Muscle of arm (tissue), 14 donors: ENCODE results near the gene DLX5. TPM values are rescaled to one million over a fixed set of nuclear protein-coding genes. Genes with fewer than 3 reads are reported as not detected.
"Not testable (repeated sequence)": the region's sequence is repeated elsewhere in the genome, so short reads cannot be mapped to it uniquely, and the experiment has no call there.

Experiments
- DNase-seq: peaks from one replicate; pipeline ENCODE4 v3.0.0-alpha.2; 2013
- long read RNA-seq, 11 donors: transcript quantifications; one replicate each; lab custom pipeline, GENCODE V29; 2026
- polyA plus RNA-seq, 12 donors: library from polyadenylated mRNA; unstranded; fragments of 120-200 nt; gene quantifications; one replicate each; pipeline ENCODE4 v1.2.1, GENCODE V29; 2013; ENCODE audit not compliant: insufficient read length in 12 of 12

Gene DLX5
- 10 to 100 TPM in 1 of 12 donors, 1 to 10 TPM in 2, under 1 TPM in 5, not detected in 4; 0.18 to 17.3 (median 0.33) TPM for polyA plus RNA-seq
- long read RNA-seq, donor 1, partial matches to known transcripts: 0 of 2 reads
- long read RNA-seq, donor 1, other reads (novel, unspliced or antisense): 0 of 2 reads
- long read RNA-seq, donor 2: 0 reads
- long read RNA-seq, donor 3: 0 reads
- long read RNA-seq, donor 4: 0 reads
- long read RNA-seq, donor 5: 0 reads
- long read RNA-seq, donor 6: 0 reads
- long read RNA-seq, donor 7, partial matches to known transcripts: 0 of 2 reads
- long read RNA-seq, donor 7, other reads (novel, unspliced or antisense): 0 of 2 reads
- long read RNA-seq, donor 8: 0 reads
- long read RNA-seq, donor 9: 0 reads
- long read RNA-seq, donor 10: 0 reads
- long read RNA-seq, donor 11: 0 reads

DNA sequence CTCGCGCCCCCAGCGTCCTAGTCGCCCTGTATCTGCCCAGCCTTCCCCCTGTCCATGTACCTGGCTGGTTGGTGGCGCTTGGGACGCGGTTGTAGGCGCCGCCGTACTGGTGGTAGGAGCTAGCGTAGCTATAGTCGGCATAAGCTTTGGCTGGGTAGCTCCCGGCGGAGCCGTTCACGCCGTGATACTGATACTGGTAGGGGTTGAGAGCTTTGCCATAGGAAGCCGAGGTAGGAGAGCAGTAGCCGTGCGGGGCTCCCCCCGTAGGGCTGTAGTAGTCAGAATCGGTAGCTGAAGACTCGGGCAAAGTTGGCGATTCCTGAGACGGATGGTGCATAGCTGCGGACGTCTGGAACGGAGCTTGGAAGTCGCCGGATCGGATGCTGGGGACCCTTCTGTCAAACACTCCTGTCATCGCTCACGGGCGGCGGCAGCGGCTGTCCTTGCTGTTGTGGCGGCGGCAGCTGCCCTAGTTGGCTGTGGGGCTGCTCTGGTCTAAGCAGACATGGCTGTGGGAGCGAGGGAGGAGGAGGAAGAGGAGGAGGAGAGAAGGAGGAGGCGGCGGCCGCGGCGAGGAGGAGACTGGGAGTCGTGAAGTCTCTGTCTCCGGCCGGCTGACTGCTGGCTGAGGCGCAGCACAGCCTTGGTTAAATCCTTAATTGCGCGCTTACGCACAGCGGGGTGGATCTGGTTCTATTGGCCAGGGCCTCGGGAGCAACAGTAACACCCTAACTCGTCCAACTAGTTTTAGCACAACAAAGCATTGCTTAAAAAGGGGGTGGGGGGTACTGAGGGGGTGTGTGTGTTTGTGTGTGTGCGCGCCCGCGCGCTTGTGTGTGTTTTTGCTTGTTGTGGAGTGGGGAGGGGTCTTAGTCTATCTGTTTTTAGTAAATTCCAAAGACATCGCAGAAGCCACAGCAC lies at the start of gene DLX5:
TSS of gene DLX5 (minus strand) at position 623 of the 921 bp plus-strand sequence. CDS start at position 415, 208 bp downstream.
- DNase-seq: no peak

DNA sequence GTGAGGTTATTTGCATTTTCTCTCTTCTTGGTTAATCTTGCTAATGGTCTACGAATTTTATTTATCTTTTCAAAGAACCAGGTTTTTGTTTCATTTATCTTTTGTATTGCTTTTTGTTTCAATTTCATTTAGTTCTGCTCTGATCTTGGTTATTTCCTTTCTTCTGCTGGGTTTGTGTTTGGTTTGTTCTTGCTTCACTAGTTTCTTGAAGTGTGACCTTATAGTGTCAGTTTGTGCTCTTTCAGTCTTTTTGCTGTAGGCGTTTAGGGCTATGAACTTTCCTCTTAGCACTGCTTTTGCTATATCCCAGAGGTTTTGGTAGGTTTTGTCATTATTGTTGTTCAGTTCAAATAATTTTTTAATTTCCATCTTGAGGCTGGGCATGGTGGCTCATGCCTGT lies 47.4 kb upstream of the DLX5 start:
- not testable (repeated sequence) for DNase-seq

DNA sequence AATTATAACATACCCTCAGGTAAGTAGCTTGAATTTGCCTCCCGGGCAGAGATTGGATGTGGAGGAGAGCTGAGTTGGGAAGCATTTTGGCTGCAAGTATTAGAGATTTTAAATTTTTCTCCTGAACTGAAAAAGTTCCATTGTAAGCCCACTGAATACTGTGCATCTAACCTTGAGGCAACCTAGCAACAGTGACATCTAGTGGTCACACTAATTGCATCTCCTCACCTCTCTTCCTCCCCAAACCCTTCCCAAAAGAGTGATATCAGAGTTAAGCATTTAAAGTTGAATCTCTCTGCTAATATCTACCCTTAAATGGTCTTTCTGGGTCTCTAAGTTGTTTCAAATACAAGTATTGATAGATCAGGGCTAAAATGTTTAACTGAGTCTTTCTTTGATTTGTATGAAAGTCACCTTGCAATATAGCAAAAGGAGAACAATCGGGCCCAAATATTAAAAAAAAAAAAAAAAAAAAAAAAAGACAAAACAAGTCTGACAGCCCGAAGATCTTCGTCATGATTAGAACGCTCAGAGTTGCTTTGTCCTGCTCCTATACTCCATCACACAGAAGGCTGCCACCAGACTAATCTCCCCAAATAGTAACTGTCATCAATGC lies 40.4 kb upstream of the DLX5 start:
- peak; percentile 49 for DNase-seq

DNA sequence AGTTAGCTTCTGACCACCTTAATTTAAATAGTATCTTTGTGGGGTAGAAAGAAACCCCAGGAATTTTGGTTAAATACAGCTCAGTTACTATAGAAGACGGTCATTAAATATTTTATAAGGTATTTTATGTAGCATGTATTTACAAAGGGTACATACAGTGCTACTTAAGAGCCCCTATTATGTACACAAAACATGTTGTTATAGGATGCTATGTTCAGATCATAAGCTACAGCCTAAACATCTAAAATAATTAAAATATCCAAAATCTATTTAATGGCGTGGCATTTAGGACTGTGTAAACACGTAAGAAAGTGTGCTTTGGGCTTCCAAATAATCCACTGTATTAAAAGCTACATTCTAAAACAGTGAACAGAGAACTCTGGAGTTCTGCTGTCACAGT lies 39.4 kb upstream of the DLX5 start:
- DNase-seq: no peak

DNA sequence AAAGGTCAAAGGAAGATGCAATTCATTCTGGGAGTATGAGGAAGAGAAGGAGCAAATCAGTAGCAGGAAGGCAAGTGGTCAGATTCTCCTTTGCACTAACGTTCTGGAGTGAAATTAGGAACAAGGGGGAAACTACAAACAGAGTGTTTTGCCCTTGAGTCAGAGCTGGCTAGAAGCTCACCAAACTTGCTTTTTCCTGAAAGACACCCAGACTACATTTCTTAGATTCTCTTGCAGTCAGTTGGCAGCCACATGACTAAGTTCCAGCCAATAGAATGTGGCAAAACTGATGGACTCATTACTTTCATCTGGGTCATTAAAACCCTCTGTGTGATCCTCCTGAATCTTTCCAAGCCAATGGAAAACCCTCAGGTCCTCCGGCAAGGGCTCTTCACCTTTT lies 18.6 kb upstream of the DLX5 start:
- DNase-seq: no peak

DNA sequence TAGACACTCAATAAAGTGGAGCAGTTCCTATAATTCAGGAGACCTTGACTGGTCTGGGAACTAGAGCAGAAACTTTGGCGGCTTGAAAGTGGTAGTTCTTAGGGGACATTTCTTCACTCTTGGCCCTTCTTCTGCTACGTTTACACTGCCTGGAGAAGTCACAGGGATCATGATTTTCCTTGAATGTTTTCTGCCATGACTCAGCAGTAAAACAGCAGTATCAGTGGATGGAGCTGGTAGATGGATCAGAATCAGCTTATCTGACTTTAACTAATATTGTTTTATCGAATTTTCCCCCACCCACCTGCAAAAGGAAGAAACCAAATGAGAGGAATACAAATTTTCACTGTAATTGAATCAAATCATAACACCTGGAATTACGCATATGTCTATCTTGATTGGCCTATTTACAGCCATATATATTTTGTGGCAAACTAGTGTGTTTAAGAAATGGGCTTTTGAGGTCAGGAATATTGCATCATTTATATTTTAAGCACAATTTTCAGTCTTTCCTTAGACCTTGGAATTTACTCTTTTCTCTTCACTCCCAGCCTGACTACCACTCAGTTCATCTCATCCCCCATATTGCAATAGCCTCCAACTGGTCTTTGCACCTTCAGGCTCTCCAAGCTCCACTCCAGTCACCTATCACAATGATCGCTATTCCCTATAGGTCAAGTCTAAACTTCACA lies 14.9 kb upstream of the DLX5 start:
- no peak for DNase-seq

DNA sequence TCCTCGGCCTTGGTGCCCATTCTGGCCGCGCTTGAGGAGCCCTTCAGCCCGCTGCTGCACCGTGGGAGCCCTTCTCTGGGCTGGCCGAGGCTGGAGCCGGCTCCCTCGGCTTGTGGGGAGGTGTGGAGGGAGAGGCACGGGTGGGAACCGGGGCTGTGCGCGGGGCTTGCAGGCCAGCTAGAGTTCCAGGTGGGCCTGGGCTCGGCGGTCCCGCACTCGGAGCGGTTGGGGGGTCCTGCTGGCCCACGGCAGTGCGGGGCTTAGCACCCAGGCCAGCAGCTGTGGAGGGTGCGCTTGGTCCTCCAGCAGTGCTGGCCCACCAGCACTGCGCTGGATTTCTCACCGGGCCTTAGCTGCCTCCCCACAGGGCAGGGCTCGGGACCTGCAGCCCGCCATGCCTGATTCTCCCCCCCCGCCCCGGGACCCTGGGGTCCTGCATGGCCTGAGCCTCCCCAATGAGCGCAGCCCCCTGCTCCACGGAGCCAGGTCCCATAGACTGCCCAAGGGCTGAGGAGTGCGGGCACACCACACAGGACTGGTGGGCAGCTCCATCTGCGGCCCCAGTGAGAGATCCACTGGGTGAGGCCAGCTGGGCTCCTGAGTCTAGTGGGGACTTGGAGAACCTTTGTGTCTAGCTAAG lies 9.7 kb upstream of the DLX5 start:
- DNase-seq: not testable (repeated sequence)

DNA sequence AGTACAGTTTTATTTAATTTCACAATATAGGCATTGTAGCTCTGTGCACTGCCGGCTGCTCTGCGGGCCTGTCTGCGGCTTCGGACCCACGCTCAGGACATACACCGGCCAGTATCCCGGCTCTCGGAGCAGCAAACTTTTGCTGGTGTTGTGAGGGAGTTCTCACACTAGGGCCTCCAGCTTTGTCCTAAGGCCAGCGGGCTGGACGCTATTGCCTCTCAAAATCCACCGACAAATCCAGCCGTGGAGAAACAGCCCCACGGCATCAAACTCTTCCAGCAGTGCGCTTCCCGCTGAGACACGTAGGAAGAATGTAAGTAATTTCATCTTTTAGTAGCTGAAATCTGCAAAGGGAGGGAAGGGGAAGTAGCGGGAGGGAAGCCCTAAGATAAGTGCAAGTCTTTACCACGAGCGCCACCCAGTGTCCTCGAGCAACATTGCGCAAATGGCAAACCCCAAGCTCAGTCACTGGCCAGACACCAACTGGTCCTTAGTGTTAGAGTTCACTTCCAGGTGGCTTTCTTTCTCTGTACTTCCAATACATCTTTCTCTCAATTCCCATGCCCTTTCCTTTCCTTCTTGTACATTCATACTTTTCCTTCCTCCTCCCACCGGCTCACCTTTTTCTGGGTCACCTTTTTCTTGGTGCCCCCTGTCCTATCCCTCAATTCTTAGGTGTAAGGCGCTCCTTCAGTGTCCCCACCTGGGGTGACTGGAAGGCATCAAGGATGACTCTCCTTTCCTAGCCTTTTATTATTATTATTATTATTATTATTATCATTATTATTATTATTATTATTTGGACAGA lies 3.0 kb upstream of the DLX5 start:
- peak; percentile 87 for DNase-seq

DNA sequence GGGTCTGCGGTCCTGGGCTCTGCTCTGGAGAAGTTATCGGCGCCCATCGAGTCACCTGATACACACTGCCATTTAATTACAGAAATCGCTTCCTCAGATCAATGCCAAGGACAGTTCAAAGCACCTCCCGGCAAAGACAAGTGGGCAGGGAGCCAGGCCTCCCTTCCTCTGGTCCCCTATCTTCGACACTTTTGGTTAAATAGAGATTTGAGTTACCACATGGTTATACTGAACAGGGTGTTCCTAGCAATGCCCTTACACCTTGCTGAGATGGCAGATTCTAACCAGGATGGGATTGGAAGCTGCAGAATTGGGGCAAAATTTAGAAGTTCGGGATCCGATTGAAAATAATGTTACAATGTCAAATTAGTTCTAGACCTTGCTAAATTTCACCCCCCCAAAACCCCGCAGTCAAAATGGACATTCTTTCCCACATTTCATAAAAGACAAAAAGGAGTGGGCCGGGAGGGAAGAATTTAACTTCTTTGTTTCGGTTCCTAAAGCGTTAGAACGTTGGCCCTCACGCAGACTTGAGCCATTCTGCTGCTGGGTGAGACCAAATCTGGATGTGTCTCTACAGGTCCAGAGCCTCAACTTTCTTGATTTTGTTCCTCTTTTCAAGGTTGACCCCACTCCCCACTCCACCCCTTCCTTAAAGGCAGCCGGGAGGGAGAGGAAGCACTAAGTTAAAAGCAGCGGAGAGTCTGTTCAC lies 2.2 kb upstream of the DLX5 start:
- DNase-seq: no peak

DNA sequence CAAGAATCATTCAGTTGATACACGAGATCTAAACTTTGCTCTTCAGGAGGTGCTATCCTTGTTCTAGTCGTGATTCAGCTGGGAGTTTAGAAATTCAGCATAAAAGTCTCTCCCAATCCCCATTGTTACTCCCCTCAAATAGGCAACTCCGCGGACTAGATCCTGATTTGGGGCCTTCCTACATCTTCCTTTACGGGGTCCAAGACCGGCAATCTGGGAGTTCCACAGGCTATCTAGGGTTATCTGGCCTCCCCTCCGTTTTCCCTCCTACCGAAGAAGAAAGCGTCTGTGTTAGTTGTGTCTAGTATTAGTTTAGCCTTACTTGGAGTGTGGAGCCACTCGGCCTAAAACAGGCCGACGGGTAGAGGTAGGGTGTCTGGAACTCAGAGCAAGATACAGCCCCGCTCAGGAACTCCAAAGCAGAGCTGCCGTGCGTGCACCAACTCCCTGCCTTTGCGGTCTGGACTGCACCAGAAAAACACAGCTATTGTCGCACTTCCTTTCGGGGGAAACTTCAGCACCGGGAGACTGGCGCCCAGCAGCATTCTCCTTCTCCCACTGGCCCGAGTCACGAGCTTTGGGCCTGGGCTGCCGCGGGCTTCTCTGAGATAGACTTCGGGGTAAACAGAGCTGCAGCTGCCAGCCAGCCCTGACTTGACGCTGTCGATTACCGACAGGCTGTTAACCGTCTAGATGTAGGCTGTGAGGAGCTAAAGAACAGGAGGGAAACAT lies 1.5 kb upstream of the DLX5 start:
- no peak for DNase-seq

DNA sequence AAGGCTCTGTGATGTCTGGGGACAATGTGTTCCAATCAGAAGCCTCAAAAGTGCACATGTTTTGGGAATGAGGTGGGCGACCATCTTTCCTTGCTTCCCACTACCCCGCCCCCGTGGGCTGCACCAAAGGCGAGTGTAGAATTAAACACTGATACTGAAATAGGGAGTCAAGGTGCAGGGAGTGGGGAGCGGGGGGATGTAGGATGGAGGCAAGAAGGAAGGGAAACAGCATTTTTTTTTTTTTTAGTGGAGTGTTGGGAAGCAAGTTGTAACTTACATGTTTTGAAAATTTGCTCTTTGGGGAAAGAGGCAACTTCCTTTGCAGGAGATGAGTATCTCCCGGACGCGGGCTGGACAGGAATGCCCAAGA lies 484 bp upstream of the DLX5 start:
- DNase-seq: no peak

DNA sequence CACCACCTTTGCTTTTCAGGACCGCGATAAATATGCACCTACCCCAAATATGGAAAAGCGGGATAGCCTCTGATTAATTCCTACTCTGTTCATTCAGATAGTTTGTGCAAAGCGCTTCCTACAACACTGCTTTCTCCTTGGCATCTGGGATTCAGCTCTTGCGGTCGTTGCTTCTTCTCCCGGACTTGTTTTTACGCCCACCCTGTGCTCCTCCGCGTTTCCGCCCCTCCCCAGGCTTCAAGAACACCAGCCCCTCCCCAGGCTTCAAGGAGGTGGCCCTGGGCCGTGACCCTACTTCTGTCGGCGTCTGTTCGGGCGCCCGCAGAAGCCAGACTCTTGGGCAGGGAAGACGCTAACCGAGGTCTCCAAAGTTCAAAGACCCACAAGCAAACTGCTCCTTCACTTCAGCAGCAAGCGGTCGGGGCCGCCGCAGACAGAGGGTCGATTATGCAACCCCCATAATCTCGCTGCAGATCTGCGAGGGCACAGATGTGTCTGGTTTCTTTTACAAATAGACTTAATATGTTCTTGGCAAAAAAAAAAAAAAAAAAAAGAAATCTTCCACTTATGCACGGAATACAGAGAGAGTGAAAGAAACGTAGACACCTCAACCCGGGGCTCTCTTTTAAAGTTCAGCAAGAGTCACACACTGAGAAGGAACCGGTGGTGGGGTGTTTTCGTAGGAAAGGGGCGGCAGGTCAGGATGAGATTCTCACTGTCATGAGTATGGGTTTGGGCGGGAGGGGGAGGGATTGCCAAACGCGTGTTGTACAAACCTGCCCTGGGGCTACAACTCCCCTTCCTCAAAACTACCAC lies 1.9 kb downstream of the DLX5 start:
- no peak for DNase-seq

DNA sequence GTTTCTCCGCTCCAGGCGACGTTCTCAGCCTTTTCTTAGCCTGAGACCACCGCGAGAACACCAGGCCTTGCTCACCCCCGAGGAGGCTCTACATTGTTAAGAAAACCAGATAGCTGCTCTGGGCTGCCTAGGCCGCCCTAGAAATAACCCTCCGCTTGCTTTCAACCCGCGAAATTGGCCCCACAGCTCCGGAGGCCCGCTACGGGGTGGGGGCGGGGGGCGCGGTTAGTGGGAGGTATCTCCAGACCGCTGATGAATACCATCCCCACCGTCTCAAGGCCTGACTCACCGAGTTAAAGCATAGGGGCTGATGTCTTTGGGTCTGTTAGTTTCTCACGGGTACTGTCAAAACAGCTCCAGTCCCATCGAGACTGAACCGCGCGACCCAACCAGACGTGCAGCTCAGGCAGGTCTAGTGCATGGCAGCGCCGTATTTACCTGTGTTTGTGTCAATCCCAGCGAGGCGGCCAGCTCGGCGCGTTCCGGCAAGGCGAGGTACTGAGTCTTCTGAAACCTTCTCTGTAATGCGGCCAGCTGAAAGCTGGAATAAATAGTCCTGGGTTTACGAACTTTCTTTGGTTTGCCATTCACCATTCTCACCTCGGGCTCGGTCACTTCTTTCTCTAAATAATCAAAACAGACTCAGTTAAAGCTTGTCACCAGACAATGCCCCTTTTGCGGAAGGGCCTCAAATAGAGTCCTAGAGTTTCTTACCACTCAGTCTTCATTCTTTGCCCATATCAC lies 2.7 kb downstream of the DLX5 start:
- DNase-seq: no peak

DNA sequence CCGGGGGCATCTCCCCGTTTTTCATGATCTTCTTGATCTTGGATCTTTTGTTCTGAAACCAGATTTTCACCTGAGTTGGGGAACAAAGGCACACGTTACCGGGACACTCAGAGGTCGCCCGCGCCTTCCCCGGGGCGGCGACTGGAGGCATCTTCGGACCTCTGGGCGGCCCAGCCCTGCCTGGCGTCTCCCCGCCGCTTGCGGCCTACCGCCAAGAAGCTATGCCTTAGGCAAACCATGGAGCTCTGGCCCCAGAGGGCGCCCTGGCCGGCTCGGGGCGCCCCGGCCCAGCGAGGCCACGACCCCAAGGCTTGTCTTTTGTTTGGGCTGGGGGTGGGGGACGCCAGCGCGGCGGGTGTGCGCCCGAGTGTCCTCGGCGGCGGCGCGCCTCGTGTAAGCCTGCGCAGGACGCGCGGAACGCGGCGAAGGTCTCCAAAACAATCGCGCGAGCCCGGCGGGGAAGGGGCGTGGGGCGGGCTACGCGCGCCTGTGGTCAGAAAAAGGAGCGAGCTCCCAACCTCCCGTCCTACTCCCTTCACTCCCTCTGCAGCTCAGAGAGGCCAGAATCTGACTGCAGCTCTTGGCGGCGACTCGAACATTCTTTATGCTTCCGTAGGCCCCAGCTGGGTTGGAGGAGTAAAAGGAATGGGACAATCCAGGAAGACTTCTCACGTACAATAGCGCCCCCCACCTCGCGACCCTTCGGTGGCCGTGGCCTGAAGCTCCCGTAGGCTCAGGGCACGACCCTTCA lies 3.5 kb downstream of the DLX5 start:
- no peak for DNase-seq

DNA sequence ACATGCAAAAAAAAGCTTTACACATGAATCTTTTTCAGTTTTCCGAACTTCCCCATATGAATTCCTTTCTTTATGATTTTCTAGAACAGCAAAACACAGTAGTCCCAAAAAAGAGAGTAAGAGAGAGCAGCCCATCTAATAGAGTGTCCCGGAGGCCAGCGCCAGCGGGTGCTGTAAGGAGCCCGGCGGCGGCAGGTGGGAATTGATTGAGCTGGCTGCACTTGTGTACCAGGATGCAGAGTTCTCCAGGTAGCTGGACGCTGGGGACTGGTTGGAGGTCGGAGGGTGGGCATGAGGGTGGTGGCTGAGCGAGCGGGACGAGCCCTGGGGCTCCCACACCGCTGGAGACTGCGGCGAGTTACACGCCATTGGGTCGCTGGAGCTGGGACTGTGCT lies 4.0 kb downstream of the DLX5 start:
- no peak for DNase-seq

DNA sequence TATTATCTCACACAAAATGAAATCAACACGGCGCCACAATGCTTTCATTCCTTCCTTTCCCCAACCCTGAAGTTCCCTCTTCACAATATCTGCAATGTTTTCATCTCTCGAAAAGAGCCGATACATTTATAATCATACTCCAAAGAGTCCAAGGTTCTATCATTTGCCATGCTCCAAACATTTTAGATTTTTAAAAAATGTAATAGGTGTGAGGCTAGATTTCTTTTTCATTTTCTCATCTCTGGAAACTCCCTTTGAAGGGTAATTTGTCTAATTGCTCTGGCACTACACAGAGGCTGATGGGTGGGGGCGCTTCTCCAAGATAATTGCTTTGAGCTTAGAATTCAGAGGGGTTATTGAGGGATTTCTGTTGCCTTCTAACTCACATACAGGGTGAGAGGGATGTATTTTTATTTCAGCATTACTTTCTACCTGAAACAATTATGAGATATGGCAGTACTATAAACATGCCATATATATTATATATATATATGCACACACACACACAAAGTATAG lies 4.9 kb downstream of the DLX5 start:
- no peak for DNase-seq
